ENCODE results near the gene SBNO2.

SBNO2 gene

GRCh38 chr19:1085053-1085658 lies 88.9 kb downstream of the SBNO2 start:
- DNase-seq: no peak

GRCh38 chr19:1084024-1084868 lies 89.8 kb downstream of the SBNO2 start:
- no peak for DNase-seq

- no peak for DNase-seq
These were observed 90.9 kb downstream of the SBNO2 start for GRCh38 chr19:1082928-1083816.

GRCh38 chr19:1082165-1082927 lies 91.7 kb downstream of the SBNO2 start:
- DNase-seq: no peak

- no peak for DNase-seq
These were observed 92.5 kb downstream of the SBNO2 start for GRCh38 chr19:1081301-1082164.

- DNase-seq: no peak
These were observed 93.5 kb downstream of the SBNO2 start for GRCh38 chr19:1080360-1081161.

- DNase-seq: no peak
These were observed 94.4 kb downstream of the SBNO2 start for GRCh38 chr19:1079566-1080111.

- DNase-seq: no peak
These were observed 97.1 kb downstream of the SBNO2 start for GRCh38 chr19:1076951-1077350.

- DNase-seq: no peak
These were observed 98.1 kb downstream of the SBNO2 start for GRCh38 chr19:1076046-1076386.

- DNase-seq: peak; percentile 86 to 97
These were observed 99.4 kb downstream of the SBNO2 start for GRCh38 chr19:1074544-1075283.

- DNase-seq: no peak
These were observed 100.0 kb downstream of the SBNO2 start for GRCh38 chr19:1073956-1074517.

GRCh38 chr19:1073063-1073955 lies 100.8 kb downstream of the SBNO2 start:
- no peak for DNase-seq

- no peak for DNase-seq
These were observed 101.6 kb downstream of the SBNO2 start for GRCh38 chr19:1072371-1073015.

GRCh38 chr19:1070931-1071791 lies 102.9 kb downstream of the SBNO2 start:
- DNase-seq: peak in 1 of 2 experiments; percentile 49

GRCh38 chr19:1070576-1070930 lies 103.5 kb downstream of the SBNO2 start:
- DNase-seq: no peak

GRCh38 chr19:1069009-1069779 lies 104.9 kb downstream of the SBNO2 start:
- DNase-seq: no peak

Data from NCI-H446 (cell line).